ENCODE data around the gene TRIM44.

The TRIM44 gene

GRCh38 chr11:35662649-35663407 lies at the start of gene TRIM44:
TRIM44 (plus strand) TSS chr11:35662775; CDS start chr11:35663112, 337 bp downstream.
- peak; percentile 57 to 90 (median 74) for DNase-seq

- no peak for DNase-seq
Observed at GRCh38 chr11:35614939-35615569, 47.5 kb upstream of the TRIM44 start.

GRCh38 chr11:35615921-35616900 lies 46.4 kb upstream of the TRIM44 start:
- DNase-seq: peak in 2 of 6 experiments; percentile 44 to 49

- DNase-seq: no peak
Observed at GRCh38 chr11:35617316-35617686, 45.3 kb upstream of the TRIM44 start.

- DNase-seq: no peak
Observed at GRCh38 chr11:35617687-35618496, 44.7 kb upstream of the TRIM44 start, which contains the start of gene FJX1. FJX1 (plus strand) TSS chr11:35618460; CDS start chr11:35618637, 177 bp downstream.

GRCh38 chr11:35618497-35619115 lies 44.0 kb upstream of the TRIM44 start:
- peak in 3 of 6 experiments; percentile 19 to 25 (median 21) for DNase-seq

GRCh38 chr11:35619116-35619854 lies 43.3 kb upstream of the TRIM44 start:
- DNase-seq: peak in 1 of 6 experiments; percentile 21

GRCh38 chr11:35619855-35620640 lies 42.5 kb upstream of the TRIM44 start:
- DNase-seq: no peak

- no peak for DNase-seq
Observed at GRCh38 chr11:35620795-35621194, 41.8 kb upstream of the TRIM44 start.

GRCh38 chr11:35621620-35622019 lies 41.0 kb upstream of the TRIM44 start:
- DNase-seq: no peak

- DNase-seq: no peak
Observed at GRCh38 chr11:35622070-35622469, 40.5 kb upstream of the TRIM44 start.

GRCh38 chr11:35623621-35624168 lies 38.9 kb upstream of the TRIM44 start:
- no peak for DNase-seq

GRCh38 chr11:35624316-35624715 lies 38.3 kb upstream of the TRIM44 start:
- no peak for DNase-seq

GRCh38 chr11:35624781-35625180 lies 37.8 kb upstream of the TRIM44 start:
- no peak for DNase-seq

GRCh38 chr11:35626501-35626900 lies 36.1 kb upstream of the TRIM44 start:
- DNase-seq: no peak

GRCh38 chr11:35629511-35629910 lies 33.1 kb upstream of the TRIM44 start:
- no peak for DNase-seq

- DNase-seq: no peak
Observed at GRCh38 chr11:35629914-35630313, 32.7 kb upstream of the TRIM44 start.

- DNase-seq: no peak
Observed at GRCh38 chr11:35631891-35632290, 30.7 kb upstream of the TRIM44 start.

GRCh38 chr11:35632301-35632700 lies 30.3 kb upstream of the TRIM44 start:
- no peak for DNase-seq
